Measurements from ENCODE around the gene MCF2L2. TPM values are rescaled to one million over a fixed set of nuclear protein-coding genes. Genes with fewer than 3 reads are reported as not detected.

Gene MCF2L2
- total RNA-seq, 1 donor from 2014 or later: 0.84 TPM

DNA sequence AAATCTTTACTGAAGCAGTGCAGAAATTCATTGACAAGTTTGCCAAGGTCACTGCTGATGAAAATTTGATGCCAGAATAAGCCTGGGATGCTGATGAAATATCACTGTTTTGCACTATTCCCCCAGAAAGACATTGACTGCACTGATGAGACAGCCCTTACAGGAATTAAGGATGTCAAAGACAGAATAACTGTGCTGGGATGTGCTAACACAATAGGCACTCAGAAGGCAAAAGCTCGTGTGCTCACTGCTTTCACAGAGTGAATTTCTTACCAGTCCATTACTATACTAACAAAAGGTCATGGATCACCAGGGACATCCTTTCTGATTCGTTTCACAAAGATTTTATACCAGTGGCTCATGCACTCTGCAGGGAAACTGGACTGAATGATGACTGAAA lies 69.4 kb downstream of the MCF2L2 start:
- Histone ChIP-seq H3K4me3 (ENCODE audit: low read depth, low read length) (no peak overlapping the region), H3K27me3 (ENCODE audit: control insufficient read depth, insufficient read depth, low read length) (no peaks in the 10 kb centered on the region), H3K36me3 (ENCODE audit: control insufficient read depth, insufficient read depth, low read length) (no peaks in the 10 kb centered on the region)
- TF ChIP-seq, protein P1, sequence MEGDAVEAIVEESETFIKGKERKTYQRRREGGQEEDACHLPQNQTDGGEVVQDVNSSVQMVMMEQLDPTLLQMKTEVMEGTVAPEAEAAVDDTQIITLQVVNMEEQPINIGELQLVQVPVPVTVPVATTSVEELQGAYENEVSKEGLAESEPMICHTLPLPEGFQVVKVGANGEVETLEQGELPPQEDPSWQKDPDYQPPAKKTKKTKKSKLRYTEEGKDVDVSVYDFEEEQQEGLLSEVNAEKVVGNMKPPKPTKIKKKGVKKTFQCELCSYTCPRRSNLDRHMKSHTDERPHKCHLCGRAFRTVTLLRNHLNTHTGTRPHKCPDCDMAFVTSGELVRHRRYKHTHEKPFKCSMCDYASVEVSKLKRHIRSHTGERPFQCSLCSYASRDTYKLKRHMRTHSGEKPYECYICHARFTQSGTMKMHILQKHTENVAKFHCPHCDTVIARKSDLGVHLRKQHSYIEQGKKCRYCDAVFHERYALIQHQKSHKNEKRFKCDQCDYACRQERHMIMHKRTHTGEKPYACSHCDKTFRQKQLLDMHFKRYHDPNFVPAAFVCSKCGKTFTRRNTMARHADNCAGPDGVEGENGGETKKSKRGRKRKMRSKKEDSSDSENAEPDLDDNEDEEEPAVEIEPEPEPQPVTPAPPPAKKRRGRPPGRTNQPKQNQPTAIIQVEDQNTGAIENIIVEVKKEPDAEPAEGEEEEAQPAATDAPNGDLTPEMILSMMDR (IDR thresholded peaks at IDR 0.05; ENCODE audit: insufficient read depth, low read length, poor library complexity, severe bottlenecking): no peak
- no peak for DNase-seq (ENCODE audit: low read depth)

DNA sequence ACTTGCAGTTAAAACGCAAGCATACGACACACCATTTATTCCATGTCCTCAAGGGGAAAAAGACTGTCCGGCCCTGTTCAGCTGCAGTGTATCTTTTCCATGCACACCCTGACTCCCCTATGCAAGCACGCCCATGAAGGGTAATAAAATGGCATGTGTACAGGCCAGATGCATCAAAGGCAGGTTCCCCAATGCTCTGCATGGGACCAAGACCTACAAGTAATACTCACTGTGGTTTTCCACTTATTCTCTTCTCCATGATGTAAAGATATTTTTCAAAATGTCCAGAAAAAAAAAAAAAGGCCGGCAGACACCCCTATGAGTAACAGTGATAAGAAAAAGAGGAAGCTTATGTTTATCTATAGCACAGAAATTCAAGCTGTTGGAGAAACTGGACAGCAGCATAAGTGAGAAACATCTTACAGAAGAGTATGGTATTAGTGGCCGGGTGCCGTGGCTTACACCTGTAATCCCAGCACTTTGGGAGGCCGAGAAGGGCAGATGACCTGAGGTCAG lies 70.8 kb downstream of the MCF2L2 start:
- no peak for DNase-seq (ENCODE audit: low read depth)
- H3K4me3 ChIP-seq (ENCODE audit: low read depth, low read length): no peak overlapping the region
- TF ChIP-seq, protein P1 (IDR thresholded peaks at IDR 0.05; ENCODE audit: insufficient read depth, low read length, poor library complexity, severe bottlenecking): no peak
- H3K27me3 ChIP-seq (ENCODE audit: control insufficient read depth, insufficient read depth, low read length): no peaks in the 10 kb centered on the region
- H3K36me3 ChIP-seq (ENCODE audit: control insufficient read depth, insufficient read depth, low read length): no peaks in the 10 kb centered on the region

DNA sequence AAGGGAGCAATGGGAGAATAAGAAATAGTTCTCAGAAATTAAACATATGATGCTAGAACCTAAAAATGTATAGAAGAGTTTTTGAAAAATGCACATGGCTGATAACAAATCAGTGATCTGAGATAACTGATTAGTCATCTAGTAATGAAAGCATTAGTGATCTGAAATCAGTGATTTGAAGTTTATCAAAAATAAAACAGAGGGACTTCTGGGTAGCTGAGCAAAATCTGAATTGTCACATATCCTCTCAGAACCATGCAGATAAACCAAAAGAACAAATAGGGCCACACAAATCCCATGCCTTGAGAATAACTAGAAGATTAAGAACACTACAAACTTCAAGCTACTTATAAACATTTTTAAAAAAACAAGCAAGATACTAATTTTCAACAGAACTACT lies 71.5 kb downstream of the MCF2L2 start:
- Histone ChIP-seq H3K36me3 (ENCODE audit: control insufficient read depth, insufficient read depth, low read length) (no peaks in the 10 kb centered on the region), H3K4me3 (ENCODE audit: low read depth, low read length) (no peak overlapping the region), H3K27me3 (ENCODE audit: control insufficient read depth, insufficient read depth, low read length) (no peaks in the 10 kb centered on the region)
- TF ChIP-seq, protein P1 (IDR thresholded peaks at IDR 0.05; ENCODE audit: insufficient read depth, low read length, poor library complexity, severe bottlenecking): no peak
- no peak for DNase-seq (ENCODE audit: low read depth)

DNA sequence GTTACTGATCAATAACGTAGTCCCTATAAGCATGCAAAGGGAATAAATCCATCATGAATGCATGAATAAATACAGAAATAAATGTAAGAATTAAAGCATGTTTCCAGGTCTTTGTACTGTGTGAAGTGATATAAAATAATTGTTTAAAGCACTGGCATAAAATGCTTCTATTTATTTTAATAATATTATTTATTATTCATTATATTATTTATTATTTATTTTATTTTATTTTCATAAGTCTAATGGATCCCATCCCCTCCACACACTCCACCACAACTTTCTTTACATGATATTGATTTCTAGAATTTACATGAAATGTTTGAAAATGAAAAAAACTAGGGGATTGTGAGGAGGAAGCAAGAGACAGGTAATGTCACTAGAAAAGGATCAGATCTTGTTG lies 73.5 kb downstream of the MCF2L2 start:
- DNase-seq (ENCODE audit: low read depth): no peak
- H3K27me3 ChIP-seq (ENCODE audit: control insufficient read depth, insufficient read depth, low read length): no peaks in the 10 kb centered on the region
- TF ChIP-seq, protein P1 (IDR thresholded peaks at IDR 0.05; ENCODE audit: insufficient read depth, low read length, poor library complexity, severe bottlenecking): no peak
- H3K4me3 ChIP-seq (ENCODE audit: low read depth, low read length): no peak overlapping the region
- no peaks in the 10 kb centered on the region for H3K36me3 ChIP-seq (ENCODE audit: control insufficient read depth, insufficient read depth, low read length)

DNA sequence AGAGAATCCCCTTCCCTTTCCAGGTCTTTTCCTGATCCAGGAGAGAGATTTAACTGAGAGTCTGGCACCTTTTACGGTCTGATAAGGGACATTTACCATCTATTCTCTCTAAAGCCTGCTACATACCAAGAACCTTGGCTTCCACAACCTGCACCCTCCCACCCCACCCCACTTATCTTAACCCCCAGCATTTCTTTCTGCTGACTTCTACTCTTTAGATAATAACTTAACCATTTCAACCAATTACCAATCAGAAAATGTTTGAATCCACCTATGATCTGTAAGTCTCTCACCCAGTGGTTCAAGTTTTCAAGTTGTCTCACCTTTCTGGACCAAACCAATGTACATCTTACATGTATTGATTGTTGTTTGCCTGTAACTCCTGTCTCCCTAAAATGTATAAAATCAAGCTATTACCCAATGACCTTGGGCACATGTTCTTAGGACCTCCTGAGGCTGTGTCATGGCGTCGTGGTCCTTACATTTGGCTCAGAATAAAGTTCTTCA lies 74.0 kb downstream of the MCF2L2 start:
- no peak overlapping the region for H3K4me3 ChIP-seq (ENCODE audit: low read depth, low read length)
- no peak for DNase-seq (ENCODE audit: low read depth)
- TF ChIP-seq, protein P1 (IDR thresholded peaks at IDR 0.05; ENCODE audit: insufficient read depth, low read length, poor library complexity, severe bottlenecking): no peak
- H3K27me3 ChIP-seq (ENCODE audit: control insufficient read depth, insufficient read depth, low read length): no peaks in the 10 kb centered on the region
- no peaks in the 10 kb centered on the region for H3K36me3 ChIP-seq (ENCODE audit: control insufficient read depth, insufficient read depth, low read length)

DNA sequence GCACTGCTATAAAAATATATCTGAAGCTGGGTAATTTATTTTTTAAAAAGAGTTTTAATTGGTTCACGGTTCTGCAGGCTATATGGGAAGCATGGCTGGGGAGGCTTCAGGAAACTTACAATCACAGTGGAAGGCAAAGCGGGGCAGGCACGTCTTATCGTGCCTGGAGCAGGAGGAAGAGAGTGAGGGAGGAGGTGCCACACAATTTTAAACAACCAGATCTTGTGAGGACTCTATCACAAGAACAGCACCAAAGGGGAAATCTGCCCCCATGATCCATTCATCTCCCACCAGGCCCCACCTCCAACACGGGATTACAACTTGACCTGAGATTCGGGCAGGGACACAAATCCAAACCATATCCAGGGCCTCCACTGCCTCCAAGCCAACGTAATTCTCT lies 75.0 kb downstream of the MCF2L2 start:
- H3K36me3 ChIP-seq (ENCODE audit: control insufficient read depth, insufficient read depth, low read length): no peaks in the 10 kb centered on the region
- no peak overlapping the region for H3K4me3 ChIP-seq (ENCODE audit: low read depth, low read length)
- H3K27me3 ChIP-seq (ENCODE audit: control insufficient read depth, insufficient read depth, low read length): no peaks in the 10 kb centered on the region
- DNase-seq (ENCODE audit: low read depth): no peak
- TF ChIP-seq, protein P1 (IDR thresholded peaks at IDR 0.05; ENCODE audit: insufficient read depth, low read length, poor library complexity, severe bottlenecking): no peak

Data from kidney epithelial cell (primary cell).